Ovary (tissue), 3 donors: ENCODE measurements around the gene MRFAP1.

Experiments used
- CTCF ChIP-seq, 3 donors: fragments of 450-650 bp in 2 of 3; fragments of 200-600 bp in 1 of 3; IDR thresholded peaks; one replicate each; pipeline versions ENCODE4 v1.5.1 to v1.8.0; 2016 to 2022; ENCODE audit warnings: antibody characterized with exemption in 3 of 3, mild to moderate bottlenecking in 1 of 3
- EP300 ChIP-seq: sonication (generic); formaldehyde crosslinking; IDR thresholded peaks from one replicate; pipeline ENCODE4 v1.6.1; 2017; ENCODE audit warnings: antibody characterized with exemption
- POLR2A ChIP-seq: fragments of 450-650 bp; IDR thresholded peaks from one replicate; pipeline ENCODE4 v1.6.1; 2017; ENCODE audit warnings: antibody characterized with exemption, mild to moderate bottlenecking, moderate library complexity
- donor health status: DM: no; HTN: no; CAD: no.

- TF ChIP-seq EP300 = no peak
- TF ChIP-seq POLR2A = peak; percentile 93
- TF ChIP-seq CTCF (IDR thresholded peaks at IDR 0.05) = peak in 1 of 3 donors; percentile 21
These were observed at the start of gene MRFAP1 for GRCh38 chr4:6640292-6641163.
